ENCODE results near the gene CPLX1.

CPLX1 gene

GRCh38 chr4:773214-773613, 52.7 kb downstream of the CPLX1 start:
- in situ Hi-C loops (cut with MboI; ENCODE audit: low sequenced_read_pairs, unreplicated experiment), result no loop called here
- no peak for DNase-seq (ENCODE audit: low spot score)
- no peak for TF ChIP-seq CTCF (IDR thresholded peaks at IDR 0.05; ENCODE audit: borderline replicate concordance, control extremely low read depth, extremely low read depth, insufficient read depth, missing control alignments)

- no peak for TF ChIP-seq CTCF (IDR thresholded peaks at IDR 0.05; ENCODE audit: borderline replicate concordance, control extremely low read depth, extremely low read depth, insufficient read depth, missing control alignments)
- in situ Hi-C loops (cut with MboI; ENCODE audit: low sequenced_read_pairs, unreplicated experiment), result no loop called here
- DNase-seq (ENCODE audit: low spot score), result no peak
These were observed 53.2 kb downstream of the CPLX1 start for GRCh38 chr4:772776-773175.

GRCh38 chr4:772118-772517, 53.8 kb downstream of the CPLX1 start:
- in situ Hi-C loops (cut with MboI; ENCODE audit: low sequenced_read_pairs, unreplicated experiment), result no loop called here
- no peak for DNase-seq (ENCODE audit: low spot score)
- no peak for TF ChIP-seq CTCF (IDR thresholded peaks at IDR 0.05; ENCODE audit: borderline replicate concordance, control extremely low read depth, extremely low read depth, insufficient read depth, missing control alignments)

- in situ Hi-C loops (cut with MboI; ENCODE audit: low sequenced_read_pairs, unreplicated experiment), result no loop called here
- DNase-seq (ENCODE audit: low spot score), result no peak
- no peak for TF ChIP-seq CTCF (IDR thresholded peaks at IDR 0.05; ENCODE audit: borderline replicate concordance, control extremely low read depth, extremely low read depth, insufficient read depth, missing control alignments)
These were observed 54.5 kb downstream of the CPLX1 start for GRCh38 chr4:771464-771863.

GRCh38 chr4:770022-770421, 55.9 kb downstream of the CPLX1 start:
- in situ Hi-C loops (cut with MboI; ENCODE audit: low sequenced_read_pairs, unreplicated experiment), result no loop called here
- DNase-seq (ENCODE audit: low spot score), result no peak
- no peak for TF ChIP-seq CTCF (IDR thresholded peaks at IDR 0.05; ENCODE audit: borderline replicate concordance, control extremely low read depth, extremely low read depth, insufficient read depth, missing control alignments)

GRCh38 chr4:769511-769910, 56.4 kb downstream of the CPLX1 start:
- no peak for TF ChIP-seq CTCF (IDR thresholded peaks at IDR 0.05; ENCODE audit: borderline replicate concordance, control extremely low read depth, extremely low read depth, insufficient read depth, missing control alignments)
- no peak for DNase-seq (ENCODE audit: low spot score)
- in situ Hi-C loops (cut with MboI; ENCODE audit: low sequenced_read_pairs, unreplicated experiment), result no loop called here

GRCh38 chr4:768995-769394, 56.9 kb downstream of the CPLX1 start:
- in situ Hi-C loops (cut with MboI; ENCODE audit: low sequenced_read_pairs, unreplicated experiment), result no loop called here
- DNase-seq (ENCODE audit: low spot score), result no peak
- no peak for TF ChIP-seq CTCF (IDR thresholded peaks at IDR 0.05; ENCODE audit: borderline replicate concordance, control extremely low read depth, extremely low read depth, insufficient read depth, missing control alignments)

Data from GM13976 (cell line).